HepG2 (cell line): ENCODE measurements around the gene ST6GALNAC2. TPM values are rescaled to one million over a fixed set of nuclear protein-coding genes. Genes with fewer than 3 reads are reported as not detected.
A peak's percentile ranks its signal among the peaks of the same experiment; 100 is the strongest.

Experiments used
- ATAC-seq: fragments of 200-7000 bp; cut with Tn5 transposase; 3 replicates; pipeline ENCODE4 v1.9.1; 2020; ENCODE audit warnings: mild to moderate bottlenecking, moderate library complexity
- BruUV-seq: library from RNA; stranded (reverse); fragments of 400-500 nt; replicated peaks from 2 replicates; lab custom pipeline; 2021; lab: Mats Ljungman, UMichigan
- CTCF ChIA-PET: fragments of 300-600 bp; formaldehyde crosslinking; extraction: SDS; loops from one replicate; lab custom pipeline; 2021; ENCODE audit warnings: low total read pairs, inconsistent platforms, low intra/inter-chr PET ratio; lab: Yijun Ruan, JAX
- POLR2A ChIA-PET: fragments of 350-600 bp; sonication (Branson Sonifier 250); formaldehyde crosslinking; loops from one replicate; lab custom pipeline; 2020; ENCODE audit warnings: antibody characterized with exemption, inconsistent platforms; lab: Yijun Ruan, JAX
- DNase-seq: peaks from one replicate; pipeline ENCODE4 v3.0.0-alpha.2; 2015; ENCODE audit warnings: low spot score
- FAIRE-seq: peaks from 3 replicates; lab custom pipeline; 2011; peaks lifted over from hg19 to GRCh38; lab: Jason Lieb, UNC
- H2AFZ ChIP-seq: one replicate; pipeline ENCODE4 v1.6.1; 2011; ENCODE audit warnings: low read length, inconsistent platforms
- H3K27ac ChIP-seq: fragments of 300-600 bp; 3 replicates; pipeline ENCODE4 v1.8.0; 2011; ENCODE audit warnings: mixed run types, mild to moderate bottlenecking, mixed read lengths, low read length, inconsistent platforms; ENCODE audit not compliant: insufficient read depth; ENCODE audit errors: extremely low read length
- H3K27me3 ChIP-seq, 2 experiments: fragments of 200-600 bp in 1 of 2; 2 replicates in 1 of 2; 3 replicates in 1 of 2; pipeline versions ENCODE4 v1.6.0 to v1.8.0; 2011; ENCODE audit warnings: low read length in 2 of 2, mild to moderate bottlenecking in 2 of 2, moderate library complexity in 2 of 2, inconsistent platforms in 1 of 2; ENCODE audit not compliant: insufficient read depth in 2 of 2, control insufficient read depth in 1 of 2
- H3K36me3 ChIP-seq, 2 experiments: fragments of 200-600 bp in 1 of 2; replicated peaks in 1 of 2; 2 replicates in 1 of 2; 3 replicates in 1 of 2; pipeline versions ENCODE4 v1.5.1 to v1.8.0; 2011; ENCODE audit warnings: low read length in 2 of 2, inconsistent platforms in 1 of 2; ENCODE audit not compliant: insufficient read depth in 2 of 2, control insufficient read depth in 1 of 2
- H3K4me1 ChIP-seq: 2 replicates; pipeline ENCODE4 v1.5.1; 2012; ENCODE audit warnings: low read length, inconsistent platforms; ENCODE audit not compliant: insufficient read depth
- H3K4me2 ChIP-seq: 2 replicates; pipeline ENCODE4 v1.6.0; 2011; ENCODE audit warnings: low read depth, low read length, inconsistent platforms
- H3K4me3 ChIP-seq, 3 experiments: fragments of 200-600 bp in 1 of 3; sonication (generic), shearing (Covaris generic) in 1 of 3; replicated peaks in 1 of 3; 2 replicates each; pipeline ENCODE4 v1.5.1; 2011 to 2016; ENCODE audit warnings: low read length in 3 of 3, inconsistent platforms in 2 of 3, low read depth in 2 of 3, mild to moderate bottlenecking in 2 of 3, control low read depth in 1 of 3, mixed read lengths in 1 of 3; ENCODE audit not compliant: insufficient read depth in 1 of 3
- H3K79me2 ChIP-seq: one replicate; pipeline ENCODE4 v1.6.1; 2011; ENCODE audit warnings: low read length, inconsistent platforms; ENCODE audit not compliant: insufficient read depth
- H3K9ac ChIP-seq: 2 replicates; pipeline ENCODE4 v1.6.0; 2011; ENCODE audit warnings: mild to moderate bottlenecking, low read depth, low read length, inconsistent platforms; ENCODE audit not compliant: insufficient read depth
- H3K9me3 ChIP-seq: 2 replicates; pipeline ENCODE4 v1.5.1; 2012; ENCODE audit warnings: mild to moderate bottlenecking, low read length
- H4K20me1 ChIP-seq: 2 replicates; pipeline ENCODE4 v1.6.0; 2011; ENCODE audit warnings: inconsistent platforms, mild to moderate bottlenecking, low read length, moderate library complexity; ENCODE audit not compliant: insufficient read depth
- FIP1L1 ChIP-seq: fragments of 200-400 bp; formaldehyde crosslinking; IDR thresholded peaks from 2 replicates; pipeline ENCODE4 v1.6.1; 2018; ENCODE audit warnings: low read depth, mild to moderate bottlenecking, low read length, moderate library complexity, borderline replicate concordance; ENCODE audit not compliant: insufficient read depth
- GMEB1 ChIP-seq: sonication (generic); formaldehyde crosslinking; IDR thresholded peaks from 2 replicates; pipeline ENCODE4 v1.5.1; 2020; ENCODE audit warnings: missing genetic modification reagents, mild to moderate bottlenecking, borderline replicate concordance
- KAT7 ChIP-seq: IDR thresholded peaks from 2 replicates; pipeline ENCODE4 v1.6.1; 2018; ENCODE audit warnings: borderline replicate concordance, missing compliant biosample characterization
- NFKBIZ ChIP-seq: IDR thresholded peaks from 2 replicates; pipeline ENCODE4 v1.6.1; 2018; ENCODE audit warnings: missing genetic modification reagents, missing compliant biosample characterization
- PLRG1 ChIP-seq: fragments of 450-650 bp; conservative IDR thresholded peaks from 2 replicates; pipeline ENCODE4 v1.6.1; 2016
- SALL1 ChIP-seq: sonication (generic); formaldehyde crosslinking; IDR thresholded peaks from 2 replicates; pipeline ENCODE4 v1.8.0; 2022; ENCODE audit warnings: mild to moderate bottlenecking, missing genetic modification reagents
- SMAD1 ChIP-seq: sonication (generic); formaldehyde crosslinking; IDR thresholded peaks from 2 replicates; pipeline ENCODE4 v1.4.0; 2020; ENCODE audit warnings: missing genetic modification reagents, low read depth, mild to moderate bottlenecking, borderline replicate concordance
- SNRNP70 ChIP-seq: fragments of 200-400 bp; formaldehyde crosslinking; IDR thresholded peaks from 2 replicates; pipeline ENCODE4 v1.6.1; 2017; ENCODE audit warnings: mild to moderate bottlenecking, low read depth, low read length, moderate library complexity
- SOX5 ChIP-seq: IDR thresholded peaks from 2 replicates; pipeline ENCODE4 v1.6.1; 2016; ENCODE audit warnings: borderline replicate concordance
- TSC22D2 ChIP-seq: sonication (generic); formaldehyde crosslinking; IDR thresholded peaks from 2 replicates; pipeline ENCODE4 v1.5.1; 2020; ENCODE audit warnings: missing genetic modification reagents, mild to moderate bottlenecking, borderline replicate concordance
- WIZ ChIP-seq: sonication (generic); formaldehyde crosslinking; IDR thresholded peaks from 2 replicates; pipeline ENCODE4 v1.5.1; 2020; ENCODE audit warnings: mild to moderate bottlenecking, missing genetic modification reagents
- ZBTB43 ChIP-seq: sonication (generic); formaldehyde crosslinking; conservative IDR thresholded peaks from 2 replicates; pipeline ENCODE4 v1.4.0; 2020; ENCODE audit warnings: missing genetic modification reagents
- ZNF17 ChIP-seq: sonication (generic); formaldehyde crosslinking; IDR thresholded peaks from 2 replicates; pipeline ENCODE4 v1.5.0; 2020; ENCODE audit warnings: mild to moderate bottlenecking, missing genetic modification reagents
- WGBS: methylation state at CpG from one replicate; pipeline ENCODE4 v1.1.6; 2017; ENCODE audit warnings: low lambda C conversion rate; 5-methylcytosine and 5-hydroxymethylcytosine counted together
- in situ Hi-C: cut with HindIII; loops from 2 replicates; pipeline ENCODE4 v1.10.0; 2017; ENCODE audit warnings: low pct_unique_long_range_greater_than_20kb; ENCODE audit not compliant: extremely low pct_ligation_motif_present
- intact Hi-C: fragments of 100-400 bp; cut with micrococcal nuclease; formaldehyde crosslinking; loops from one replicate; pipeline ENCODE4 v1.10.0; 2022; ENCODE audit not compliant: unreplicated experiment
- polyA plus RNA-seq, 8 experiments: library from polyadenylated mRNA; depleted of rRNA in 3 of 8; stranded (reverse) in 7 of 8; unstranded in 1 of 8; fragments of >200 nt; fragmentation: Illumina TruSeq in 4 of 8; extraction: Trizol in 4 of 8; gene quantifications; 2 replicates each; pipeline versions ENCODE4 v1.2.1 to v1.2.3, GENCODE V29; 2011 to 2016; ENCODE audit warnings: low read depth in 4 of 8, missing spikeins in 1 of 8, mixed read lengths in 1 of 8; ENCODE audit not compliant: insufficient read depth in 1 of 8
- total RNA-seq, 5 experiments: library from RNA; depleted of rRNA; stranded (reverse); fragments of >200 nt; fragmentation: Illumina TruSeq; extraction: Trizol; gene quantifications; 2 replicates each; pipeline ENCODE4 v1.2.3, GENCODE V29; 2016; ENCODE audit warnings: low read depth in 1 of 5

ST6GALNAC2 gene
- total and polyA plus RNA-seq, 2 of the 13 experiments (the other 11 are each of a cell fraction or from before 2014, with no cell fraction given), result 0.12 to 0.49 TPM

GRCh38 chr17:76635039-76635438 is 49.4 kb upstream of the ST6GALNAC2 start:
- H3K9me3 ChIP-seq, result no peaks in the 10 kb centered on the region
- TF ChIP-seq FIP1L1 (no peak), KAT7 (no peak), ZNF17 (CRISPR knock-in tag) (no peak), ZBTB43 (CRISPR knock-in tag) (no peak), SMAD1 (no peak)
- ChIA-PET POLR2A (no interaction called here), CTCF (no interaction called here)
- peaks cover 56% of the 10 kb centered on the region for H3K4me1 ChIP-seq
- DNase-seq (no peak), ATAC-seq (no peak), FAIRE-seq (no peak)
- intact Hi-C loops, result no loop called here
- no peak overlapping the region for H3K9ac ChIP-seq
- H2AFZ ChIP-seq, result no peak overlapping the region
- in situ Hi-C loops, result no loop called here
- H3K36me3 ChIP-seq, result no peaks in the 10 kb centered on the region
- 91% methylated on average over 5 of the region's 5 CpGs for WGBS
- H3K4me3 ChIP-seq, result no peak overlapping the region
- H3K27ac ChIP-seq, result no peak overlapping the region
- H3K4me2 ChIP-seq, result no peak overlapping the region
- BruUV-seq, result no TSS peak
- H4K20me1 ChIP-seq, result no peaks in the 10 kb centered on the region
- H3K27me3 ChIP-seq, result no peaks in the 10 kb centered on the region
- H3K79me2 ChIP-seq, result no peaks in the 10 kb centered on the region

- Histone ChIP-seq H3K4me3 (no peak overlapping the region), H3K4me1 (peaks cover 62% of the 10 kb centered on the region), H3K27me3 (no peaks in the 10 kb centered on the region), H4K20me1 (no peaks in the 10 kb centered on the region), H3K36me3 (no peaks in the 10 kb centered on the region), H2AFZ (no peak overlapping the region), H3K79me2 (no peaks in the 10 kb centered on the region), H3K27ac (no peak overlapping the region), H3K4me2 (peak overlapping the region; percentile 8; the same call in 1 of the 2 replicates), H3K9me3 (no peaks in the 10 kb centered on the region), H3K9ac (no peak overlapping the region)
- in situ Hi-C loops (no loop called here), intact Hi-C loops (no loop called here)
- ChIA-PET POLR2A (interaction anchor here (1.1 to 1.7 kb wide), 3 partner anchors 20 to 76 kb away, joined by 3 to 4 read pairs (median 3); no protein-coding TSS in a partner anchor), CTCF (no interaction called here)
- FAIRE-seq, result no peak
- 70% methylated on average over 14 of the region's 14 CpGs for WGBS
- peak; percentile 80 for DNase-seq
- BruUV-seq, result no TSS peak
- ATAC-seq, result peak; percentile 52
- TF ChIP-seq SOX5, result no peak
- TF ChIP-seq SNRNP70, result no peak
- TF ChIP-seq GMEB1 (CRISPR knock-in tag), result no peak
- TF ChIP-seq TSC22D2 (CRISPR knock-in tag), result no peak
- no peak for TF ChIP-seq NFKBIZ (CRISPR knock-in tag)
- no peak for TF ChIP-seq PLRG1
- peak; percentile 27; the same call in 1 of the 2 replicates for TF ChIP-seq SALL1 (CRISPR knock-in tag)
- TF ChIP-seq WIZ, result no peak
These were observed 48.1 kb upstream of the ST6GALNAC2 start for GRCh38 chr17:76633628-76634328.
